ENCODE measurements around the gene FSTL4. TPM values are rescaled to one million over a fixed set of nuclear protein-coding genes. Genes with fewer than 3 reads are reported as not detected.

FSTL4 gene
- total and polyA plus RNA-seq, 2 donors (not counting 1 experiment from before 2014, with no cell fraction given) = 0.31 to 6.7 TPM

- intact Hi-C loops (cut with micrococcal nuclease) = no loop called here
- Mint-ChIP-seq H3K27ac (no peak overlapping the region), H3K9me3 (ENCODE audit: insufficient read depth) (no peaks in the 10 kb centered on the region), H3K4me1 (no peaks in the 10 kb centered on the region), H3K4me3 (no peak overlapping the region), H3K27me3 (no peaks in the 10 kb centered on the region)
- TF ChIP-seq EZH2 (IDR thresholded peaks at IDR 0.05; ENCODE audit: borderline replicate concordance, insufficient read depth, low read depth, low read length, poor library complexity, severe bottlenecking) (no peak), CTCF (IDR thresholded peaks at IDR 0.05) (no peak)
- Histone ChIP-seq H3K4me1 (ENCODE audit: control insufficient read depth in 2 of 2, insufficient read depth in 2 of 2, low read length in 2 of 2) (no peaks in the 10 kb centered on the region), H2AFZ (ENCODE audit: insufficient read depth, low read depth, low read length, poor library complexity, severe bottlenecking) (no peak overlapping the region), H3K36me3 (replicated peaks in 1 of 2; ENCODE audit: control extremely low read depth in 1 of 2, control insufficient read depth in 1 of 2, extremely low read depth in 1 of 2, insufficient read depth in 2 of 2, low read length in 1 of 2) (no peaks in the 10 kb centered on the region), H3K9ac (ENCODE audit: low read length) (no peak overlapping the region), H3K27me3 (replicated peaks in 1 of 4; ENCODE audit: control extremely low read depth in 1 of 4, control insufficient read depth in 3 of 4, insufficient read depth in 4 of 4, low read length in 3 of 4) (no peaks in the 10 kb centered on the region), H3K27ac (ENCODE audit: low read length in 2 of 2) (no peak overlapping the region), H3K79me2 (ENCODE audit: control insufficient read depth, insufficient read depth, low read length) (no peaks in the 10 kb centered on the region), H3K4me3 (ENCODE audit: control extremely low read depth in 1 of 5, extremely low read depth in 1 of 5, insufficient read depth in 1 of 5, low read depth in 2 of 5, low read length in 4 of 5) (no peak overlapping the region), H3K4me2 (replicated peaks; ENCODE audit: low read depth, low read length, poor library complexity, severe bottlenecking) (no peak overlapping the region), H3K9me3 (ENCODE audit: control extremely low read depth in 1 of 3, control insufficient read depth in 2 of 3, insufficient read depth in 1 of 3, low read length in 2 of 3) (no peaks in the 10 kb centered on the region), H4K20me1 (ENCODE audit: control insufficient read depth, insufficient read depth, low read length, poor library complexity, severe bottlenecking) (no peaks in the 10 kb centered on the region)
- DNase-seq (no peak), ATAC-seq (ENCODE audit: low read depth) (no peak)
- ChIA-PET CTCF (interaction anchor here (1.6 kb wide), 1 partner anchor 13 kb away, joined by 3 read pairs; no protein-coding TSS in a partner anchor), POLR2A (no interaction called here)
- WGBS (ENCODE audit: insufficient coverage) = no CpG with 5 or more reads among the region's 2 CpGs
Observed at GRCh38 chr5:133303298-133303697, 309.0 kb downstream of the FSTL4 start.

GRCh38 chr5:133299728-133300127 lies 312.6 kb downstream of the FSTL4 start:
- intact Hi-C loops (cut with micrococcal nuclease) = no loop called here
- Mint-ChIP-seq H3K9me3 (ENCODE audit: insufficient read depth) (no peaks in the 10 kb centered on the region), H3K27me3 (no peaks in the 10 kb centered on the region), H3K4me3 (no peak overlapping the region), H3K27ac (no peak overlapping the region), H3K4me1 (no peaks in the 10 kb centered on the region)
- Histone ChIP-seq H3K9ac (ENCODE audit: low read length) (no peak overlapping the region), H3K27me3 (replicated peaks in 1 of 4; ENCODE audit: control extremely low read depth in 1 of 4, control insufficient read depth in 3 of 4, insufficient read depth in 4 of 4, low read length in 3 of 4) (no peaks in the 10 kb centered on the region), H4K20me1 (ENCODE audit: control insufficient read depth, insufficient read depth, low read length, poor library complexity, severe bottlenecking) (no peaks in the 10 kb centered on the region), H3K4me3 (ENCODE audit: control extremely low read depth in 1 of 5, extremely low read depth in 1 of 5, insufficient read depth in 1 of 5, low read depth in 2 of 5, low read length in 4 of 5) (no peak overlapping the region), H3K9me3 (ENCODE audit: control extremely low read depth in 1 of 3, control insufficient read depth in 2 of 3, insufficient read depth in 1 of 3, low read length in 2 of 3) (no peaks in the 10 kb centered on the region), H3K79me2 (ENCODE audit: control insufficient read depth, insufficient read depth, low read length) (no peaks in the 10 kb centered on the region), H3K4me2 (replicated peaks; ENCODE audit: low read depth, low read length, poor library complexity, severe bottlenecking) (no peak overlapping the region), H2AFZ (ENCODE audit: insufficient read depth, low read depth, low read length, poor library complexity, severe bottlenecking) (no peak overlapping the region), H3K4me1 (ENCODE audit: control insufficient read depth in 2 of 2, insufficient read depth in 2 of 2, low read length in 2 of 2) (no peaks in the 10 kb centered on the region), H3K27ac (ENCODE audit: low read length in 2 of 2) (no peak overlapping the region), H3K36me3 (replicated peaks in 1 of 2; ENCODE audit: control extremely low read depth in 1 of 2, control insufficient read depth in 1 of 2, extremely low read depth in 1 of 2, insufficient read depth in 2 of 2, low read length in 1 of 2) (no peaks in the 10 kb centered on the region)
- 74% methylated on average over 3 of the region's 3 CpGs for WGBS (ENCODE audit: insufficient coverage)
- ATAC-seq (ENCODE audit: low read depth) = no peak
- TF ChIP-seq EZH2 (IDR thresholded peaks at IDR 0.05; ENCODE audit: borderline replicate concordance, insufficient read depth, low read depth, low read length, poor library complexity, severe bottlenecking) = no peak
- TF ChIP-seq CTCF (IDR thresholded peaks at IDR 0.05) = no peak
- DNase-seq = no peak
- ChIA-PET POLR2A (no interaction called here), CTCF (no interaction called here)

Measured in B cell (primary cell).